Endothelial cell of umbilical vein (primary cell): ENCODE measurements around the gene MAP2K4. TPM values are rescaled to one million over a fixed set of nuclear protein-coding genes. Genes with fewer than 3 reads are reported as not detected.
A peak's percentile ranks its signal among the peaks of the same experiment; 100 is the strongest.

ENCODE experiments used
- BruUV-seq: library from RNA; stranded (reverse); fragments of 400-500 nt; replicated peaks from 2 replicates; lab custom pipeline; 2021; lab: Mats Ljungman, UMichigan
- CTCF ChIA-PET: fragments of 300-600, 350-600 bp; sonication (Branson Sonifier 250); formaldehyde crosslinking; loops from one replicate; lab custom pipeline; 2021; ENCODE audit warnings: antibody characterized with exemption, inconsistent platforms; lab: Charles Lee
- POLR2A ChIA-PET: fragments of 300-600, 350-600 bp; sonication (Branson Sonifier 250); formaldehyde crosslinking; loops from one replicate; lab custom pipeline; 2021; ENCODE audit warnings: antibody characterized with exemption, inconsistent platforms; lab: Charles Lee
- DNase-seq: peaks from one replicate; pipeline ENCODE4 v3.0.0-alpha.2; 2011; ENCODE audit warnings: low read depth, low spot score
- FAIRE-seq: peaks from 2 replicates; lab custom pipeline; 2011; peaks lifted over from hg19 to GRCh38; lab: Jason Lieb, UNC
- H2AFZ ChIP-seq: 2 replicates; pipeline ENCODE4 v1.6.0; 2012; ENCODE audit warnings: low read depth, low read length, control low read depth, inconsistent platforms
- H3K27ac ChIP-seq: 2 replicates; pipeline ENCODE4 v1.5.1; 2011; ENCODE audit warnings: low read depth, mild to moderate bottlenecking, control low read depth, low read length, moderate library complexity; ENCODE audit not compliant: insufficient read depth
- H3K27me3 ChIP-seq, 2 experiments: 2 replicates each; pipeline versions ENCODE4 v1.6.0 to v1.6.1; 2011; ENCODE audit warnings: low read length in 2 of 2, mixed read lengths in 1 of 2; ENCODE audit not compliant: control insufficient read depth in 2 of 2, insufficient read depth in 2 of 2
- H3K36me3 ChIP-seq, 2 experiments: 2 replicates in 1 of 2; 3 replicates in 1 of 2; pipeline ENCODE4 v1.5.1; 2011; ENCODE audit warnings: low read length in 2 of 2, mild to moderate bottlenecking in 1 of 2, moderate library complexity in 1 of 2; ENCODE audit not compliant: control insufficient read depth in 2 of 2, insufficient read depth in 2 of 2; ENCODE audit errors: extremely low read depth in 1 of 2
- H3K4me1 ChIP-seq: 3 replicates; pipeline ENCODE4 v1.5.1; 2011; ENCODE audit warnings: mild to moderate bottlenecking, low read length; ENCODE audit not compliant: control insufficient read depth, insufficient read depth; ENCODE audit errors: extremely low read depth
- H3K4me2 ChIP-seq: 2 replicates; pipeline ENCODE4 v1.6.1; 2011; ENCODE audit warnings: low read length, control low read depth, mixed read lengths; ENCODE audit not compliant: insufficient read depth
- H3K4me3 ChIP-seq, 3 experiments: fragments of 200-600 bp in 1 of 3; sonication (generic), shearing (Covaris generic) in 1 of 3; replicated peaks in 1 of 3; 2 replicates each; pipeline ENCODE4 v1.5.1; 2011 to 2016; ENCODE audit warnings: control low read depth in 3 of 3, low read length in 3 of 3, mild to moderate bottlenecking in 2 of 3, inconsistent platforms in 1 of 3, low read depth in 1 of 3, moderate library complexity in 1 of 3; ENCODE audit not compliant: insufficient read depth in 1 of 3
- H3K79me2 ChIP-seq: 2 replicates; pipeline ENCODE4 v1.6.0; 2012; ENCODE audit warnings: low read length, inconsistent platforms; ENCODE audit not compliant: control insufficient read depth, insufficient read depth
- H3K9ac ChIP-seq: replicated peaks from 2 replicates; pipeline ENCODE3; 2011; ENCODE audit warnings: low read length, control low read depth; ENCODE audit not compliant: insufficient read depth; ENCODE audit errors: extremely low read depth
- H3K9me1 ChIP-seq: replicated peaks from 3 replicates; pipeline ENCODE4 v1.6.0; 2011; ENCODE audit warnings: mild to moderate bottlenecking, low read length; ENCODE audit not compliant: control insufficient read depth, insufficient read depth; ENCODE audit errors: extremely low read depth
- H3K9me3 ChIP-seq: replicated peaks from 2 replicates; pipeline ENCODE4 v1.5.1; 2012; ENCODE audit warnings: low read length, inconsistent platforms; ENCODE audit not compliant: control insufficient read depth, insufficient read depth
- H4K20me1 ChIP-seq: replicated peaks from 2 replicates; pipeline ENCODE3; 2011; ENCODE audit warnings: mild to moderate bottlenecking, low read length; ENCODE audit not compliant: control insufficient read depth, insufficient read depth; ENCODE audit errors: extremely low read depth
- EZH2 ChIP-seq: IDR thresholded peaks from 2 replicates; pipeline ENCODE4 v1.6.1; 2012; ENCODE audit warnings: borderline replicate concordance, low read depth, mild to moderate bottlenecking, moderate library complexity, low read length, inconsistent platforms; ENCODE audit not compliant: severe bottlenecking
- FOS ChIP-seq: IDR thresholded peaks from 2 replicates; pipeline ENCODE4 v1.6.1; 2011; ENCODE audit warnings: mild to moderate bottlenecking, low read length, moderate library complexity, borderline replicate concordance; ENCODE audit not compliant: insufficient read depth
- GATA2 ChIP-seq: IDR thresholded peaks from 2 replicates; pipeline ENCODE4 v1.7.0; 2011; ENCODE audit warnings: low read depth, mild to moderate bottlenecking, moderate library complexity, mixed read lengths, low read length; ENCODE audit not compliant: insufficient read length, insufficient read depth
- JUN ChIP-seq: IDR thresholded peaks from 2 replicates; pipeline ENCODE4 v1.6.1; 2011; ENCODE audit warnings: borderline replicate concordance, low read depth; ENCODE audit not compliant: insufficient read length, insufficient read depth
- MAX ChIP-seq: IDR thresholded peaks from 2 replicates; pipeline ENCODE4 v1.6.1; 2011; ENCODE audit not compliant: insufficient read depth, insufficient read length
- MYC ChIP-seq: IDR thresholded peaks from one replicate; pipeline ENCODE4 v1.6.1; 2011; ENCODE audit warnings: mild to moderate bottlenecking, low read depth, low read length
- POLR2A ChIP-seq: IDR thresholded peaks from 2 replicates; pipeline ENCODE4 v1.6.1; 2012; ENCODE audit warnings: low read depth, mild to moderate bottlenecking, control low read depth, low read length
- POLR2AphosphoS5 ChIP-seq: IDR thresholded peaks from 2 replicates; pipeline ENCODE4 v1.6.1; 2012; ENCODE audit warnings: low read depth, mild to moderate bottlenecking, control low read depth, low read length, moderate library complexity; ENCODE audit not compliant: insufficient read depth
- dilution Hi-C: fragments of 300-500 bp; cut with MboI; formaldehyde crosslinking; loops from one replicate; pipeline ENCODE4 v1.15.0; 2019; ENCODE audit warnings: low sequenced_read_pairs; ENCODE audit not compliant: extremely low pct_ligation_motif_present
- intact Hi-C: fragments of 100-400 bp; cut with micrococcal nuclease; formaldehyde crosslinking; loops from one replicate; pipeline ENCODE4 v1.10.0; 2022
- polyA plus RNA-seq, 4 experiments: library from polyadenylated mRNA; depleted of rRNA in 3 of 4; stranded (reverse) in 3 of 4; unstranded in 1 of 4; fragments of >200 nt; gene quantifications; 2 replicates each; pipeline versions ENCODE4 v1.2.1 to v1.2.3, GENCODE V29; 2011 to 2012; ENCODE audit warnings: missing spikeins in 1 of 4
- total RNA-seq: library from RNA; stranded (reverse); gene quantifications from 2 replicates; pipeline ENCODE4 v1.2.3, GENCODE V29; 2021
- TF ChIP-seq, protein P1 (sequence below), 2 donors: IDR thresholded peaks; 1 replicate in 1 of 2; 2 replicates in 1 of 2; pipeline ENCODE4 v1.5.1; 2011; ENCODE audit warnings: low read length in 2 of 2, mild to moderate bottlenecking in 2 of 2, moderate library complexity in 2 of 2, control low read depth in 1 of 2, inconsistent platforms in 1 of 2, low read depth in 1 of 2; ENCODE audit not compliant: insufficient read depth in 1 of 2; ENCODE audit errors: extremely low read depth in 1 of 2

MAP2K4 gene
- total and polyA plus RNA-seq, 2 donors (not counting 3 experiments of a cell fraction or from before 2014, with no cell fraction given): 8.6 to 17.5 TPM

- Histone ChIP-seq H3K27ac (no peak overlapping the region), H3K9ac (no peak overlapping the region), H3K9me1 (peaks cover 2% of the 10 kb centered on the region), H3K4me1 (peaks cover 6% of the 10 kb centered on the region), H2AFZ (no peak overlapping the region), H3K27me3 (no peaks in the 10 kb centered on the region), H3K9me3 (no peaks in the 10 kb centered on the region), H3K36me3 (no peaks in the 10 kb centered on the region), H3K79me2 (peaks cover 55% of the 10 kb centered on the region), H3K4me2 (no peak overlapping the region), H4K20me1 (peaks cover 10% of the 10 kb centered on the region), H3K4me3 (no peak overlapping the region)
- intact Hi-C loops: no loop called here
- FAIRE-seq (no peak), DNase-seq (peak; percentile 12)
- dilution Hi-C loops: no loop called here
- TF ChIP-seq POLR2A: no peak
- TF ChIP-seq MYC: no peak
- TF ChIP-seq POLR2AphosphoS5: no peak
- TF ChIP-seq EZH2: no peak
- no peak for TF ChIP-seq FOS
- TF ChIP-seq, protein P1, sequence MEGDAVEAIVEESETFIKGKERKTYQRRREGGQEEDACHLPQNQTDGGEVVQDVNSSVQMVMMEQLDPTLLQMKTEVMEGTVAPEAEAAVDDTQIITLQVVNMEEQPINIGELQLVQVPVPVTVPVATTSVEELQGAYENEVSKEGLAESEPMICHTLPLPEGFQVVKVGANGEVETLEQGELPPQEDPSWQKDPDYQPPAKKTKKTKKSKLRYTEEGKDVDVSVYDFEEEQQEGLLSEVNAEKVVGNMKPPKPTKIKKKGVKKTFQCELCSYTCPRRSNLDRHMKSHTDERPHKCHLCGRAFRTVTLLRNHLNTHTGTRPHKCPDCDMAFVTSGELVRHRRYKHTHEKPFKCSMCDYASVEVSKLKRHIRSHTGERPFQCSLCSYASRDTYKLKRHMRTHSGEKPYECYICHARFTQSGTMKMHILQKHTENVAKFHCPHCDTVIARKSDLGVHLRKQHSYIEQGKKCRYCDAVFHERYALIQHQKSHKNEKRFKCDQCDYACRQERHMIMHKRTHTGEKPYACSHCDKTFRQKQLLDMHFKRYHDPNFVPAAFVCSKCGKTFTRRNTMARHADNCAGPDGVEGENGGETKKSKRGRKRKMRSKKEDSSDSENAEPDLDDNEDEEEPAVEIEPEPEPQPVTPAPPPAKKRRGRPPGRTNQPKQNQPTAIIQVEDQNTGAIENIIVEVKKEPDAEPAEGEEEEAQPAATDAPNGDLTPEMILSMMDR (IDR thresholded peaks at IDR 0.05; ENCODE audit: extremely low read depth in 1 of 2, insufficient read depth in 1 of 2, low read depth in 1 of 2, low read length in 2 of 2): no peak
- TF ChIP-seq MAX: no peak
- TF ChIP-seq GATA2: no peak
- no peak for TF ChIP-seq JUN
- ChIA-PET POLR2A (interaction anchor here (1.0 kb wide), 1 partner anchor 50 kb away, joined by 3 read pairs; the partner anchor contains the start of gene ZNF18), CTCF (interaction anchor here (0.8 to 1.1 kb wide), 3 partner anchors 9 to 56 kb away, joined by 3 read pairs; no protein-coding TSS in a partner anchor)
- no TSS peak for BruUV-seq
Observed at GRCh38 chr17:12046786-12047185, 26.1 kb downstream of the MAP2K4 start.
